ENCODE results near the gene EXOSC10. TPM values are rescaled to one million over a fixed set of nuclear protein-coding genes. Genes with fewer than 3 reads are reported as not detected.

Gene EXOSC10
- total and polyA plus RNA-seq, 9 of the 15 experiments (the other 6 are each of a cell fraction or from before 2014, with no cell fraction given) = 23.4 to 150 (median 105) TPM

DNA sequence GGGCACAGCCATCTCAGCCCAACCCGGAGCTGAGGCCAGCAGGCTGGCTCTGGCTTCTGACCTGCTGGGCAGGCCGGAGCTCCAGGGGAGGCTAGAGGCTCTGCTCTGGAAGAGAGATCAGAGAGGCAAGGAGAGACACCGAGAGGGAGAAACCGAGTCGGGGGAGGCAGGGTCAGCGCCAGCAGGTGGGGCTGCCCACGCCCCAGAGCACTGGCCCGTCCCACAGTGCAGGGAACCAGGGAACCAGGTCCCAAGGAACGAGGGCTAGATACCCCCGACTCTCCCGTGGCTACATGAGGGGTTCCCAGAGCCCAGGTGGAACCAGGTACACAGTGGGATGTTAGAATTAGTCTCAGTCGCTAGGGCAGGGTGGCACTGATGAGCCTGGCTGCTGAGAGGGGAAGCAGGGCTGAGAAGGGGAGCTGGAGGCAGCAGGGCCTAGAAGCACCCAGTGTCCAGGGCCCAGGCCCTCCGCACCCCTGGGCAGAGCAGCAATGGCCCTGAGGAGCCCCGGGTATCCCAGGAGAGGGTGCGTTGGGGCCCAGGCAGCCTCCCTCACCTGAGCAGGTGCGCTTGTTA lies 54.7 kb downstream of the EXOSC10 start:
- BruUV-seq (replicated peaks) = no TSS peak
- Histone ChIP-seq H3K9ac (ENCODE audit: insufficient read depth in 1 of 2, low read depth in 2 of 2, low read length in 2 of 2) (peak overlapping the region in 1 of 2 experiments; percentile 68; a peak in 1 of 4 replicates), H3K4me1 (replicated peaks in 1 of 2; ENCODE audit: control insufficient read depth in 2 of 2, insufficient read depth in 2 of 2, low read length in 2 of 2) (peaks cover 0 to 26% of the 10 kb centered on the region in 2 experiments; a peak in 2 of 5 replicates), H3K27ac (ENCODE audit: extremely low read depth, low read depth, low read length) (no peak overlapping the region), H3K79me2 (ENCODE audit: control insufficient read depth, insufficient read depth, low read length) (no peaks in the 10 kb centered on the region), H3K9me3 (replicated peaks; ENCODE audit: control insufficient read depth, insufficient read depth, low read depth, low read length) (no peaks in the 10 kb centered on the region), H4K20me1 (replicated peaks; ENCODE audit: control insufficient read depth, insufficient read depth, low read length) (no peaks in the 10 kb centered on the region), H3K4me2 (ENCODE audit: insufficient read depth, low read length) (no peak overlapping the region), H3K36me3 (ENCODE audit: control insufficient read depth, insufficient read depth, low read length) (no peaks in the 10 kb centered on the region), H3K4me3 (no peak overlapping the region), H3K9me1 (ENCODE audit: control insufficient read depth, insufficient read depth, low read length) (no peaks in the 10 kb centered on the region), H2AFZ (ENCODE audit: low read depth, low read length) (no peak overlapping the region), H3K27me3 (ENCODE audit: control insufficient read depth in 2 of 2, insufficient read depth in 2 of 2, low read length in 2 of 2) (peaks cover 0 to 5% of the 10 kb centered on the region in 2 experiments; a peak in 1 of 5 replicates)
- intact Hi-C loops (cut with micrococcal nuclease) (no loop called here), in situ Hi-C loops (cut with MboI) (loop anchor here (5.0 kb wide), 1 partner anchor 672 kb away; no protein-coding TSS in a partner anchor)
- ATAC-seq (peak; percentile 9), DNase-seq (ENCODE audit: extremely low read depth in 1 of 4, low spot score in 3 of 4) (no peak), FAIRE-seq (no peak)
- TF ChIP-seq, protein P1, sequence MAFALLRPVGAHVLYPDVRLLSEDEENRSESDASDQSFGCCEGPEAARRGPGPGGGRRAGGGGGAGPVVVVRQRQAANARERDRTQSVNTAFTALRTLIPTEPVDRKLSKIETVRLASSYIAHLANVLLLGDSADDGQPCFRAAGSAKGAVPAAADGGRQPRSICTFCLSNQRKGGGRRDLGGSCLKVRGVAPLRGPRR (CRISPR knock-in tag; IDR thresholded peaks at IDR 0.05) = no peak
- TF ChIP-seq HNRNPH1 (optimal IDR thresholded peaks at IDR 0.05; ENCODE audit: low read depth, low read length) (no peak), BDP1 (IDR thresholded peaks at IDR 0.05; ENCODE audit: insufficient read depth, insufficient read length) (no peak), HMG20B (CRISPR knock-in tag; IDR thresholded peaks at IDR 0.05) (no peak), MEIS2 (IDR thresholded peaks at IDR 0.05; ENCODE audit: partially characterized antibody) (no peak), ZKSCAN3 (CRISPR knock-in tag; IDR thresholded peaks at IDR 0.05) (no peak), TCF3 (CRISPR knock-in tag; IDR thresholded peaks at IDR 0.05) (no peak), ZNF507 (tag; conservative IDR thresholded peaks at IDR 0.05) (no peak), FOXM1 (IDR thresholded peaks at IDR 0.05; ENCODE audit: low read depth) (no peak), FOXM1 (CRISPR knock-in tag; IDR thresholded peaks at IDR 0.05; ENCODE audit: low read depth) (no peak), MIER1 (IDR thresholded peaks at IDR 0.05; ENCODE audit: low read depth) (no peak), TRIM24 (IDR thresholded peaks at IDR 0.05) (no peak)
- WGBS (ENCODE audit: insufficient coverage, low coverage, missing lambda C conversion rate) = 18% methylated on average over 16 of the region's 16 CpGs
- ChIA-PET POLR2A (interaction anchor here (0.6 kb wide), 1 partner anchor 649 kb away, joined by 3 read pairs; no protein-coding TSS in a partner anchor), CTCF (ENCODE audit: low intra/inter-chr PET ratio) (no interaction called here)

Data from K562 (cell line).